CD4-positive, alpha-beta T cell (primary cell): ENCODE measurements around the gene PRDM12. TPM values are rescaled to one million over a fixed set of nuclear protein-coding genes. Genes with fewer than 3 reads are reported as not detected.
"Not testable (repeated sequence)": the region's sequence is repeated elsewhere in the genome, so short reads cannot be mapped to it uniquely, and the experiment has no call there.

ENCODE experiments used
- ATAC-seq: fragments of 200-7000 bp; cut with Tn5 transposase; one replicate; pipeline ENCODE4 v1.10.0; 2022; ENCODE audit warnings: mild to moderate bottlenecking; ENCODE audit not compliant: poor library complexity
- CTCF ChIA-PET: fragments of 350-600 bp; sonication (Branson Sonifier 250); formaldehyde crosslinking; loops from one replicate; lab custom pipeline; 2021; ENCODE audit warnings: antibody characterized with exemption, inconsistent platforms; lab: Charles Lee
- POLR2A ChIA-PET: fragments of 350-600 bp; sonication (Branson Sonifier 250); formaldehyde crosslinking; loops from one replicate; lab custom pipeline; 2021; ENCODE audit warnings: antibody characterized with exemption, inconsistent platforms; lab: Charles Lee
- DNase-seq, 14 experiments: peaks; one replicate each; pipeline ENCODE4 v3.0.0-alpha.2; 2013 to 2020; ENCODE audit warnings: mixed read lengths in 2 of 14
- H3K27ac ChIP-seq, 2 donors: one replicate each; pipeline versions ENCODE4 v1.5.1 to v1.7.0; 2013; ENCODE audit warnings: low read length in 2 of 2, low read depth in 1 of 2, mild to moderate bottlenecking in 1 of 2
- H3K27me3 ChIP-seq, 2 experiments: 1 replicate in 1 of 2; 2 replicates in 1 of 2; pipeline versions ENCODE4 v1.6.1 to v1.7.0; 2013; ENCODE audit warnings: low read length in 2 of 2, control low read depth in 1 of 2, mild to moderate bottlenecking in 1 of 2, moderate library complexity in 1 of 2; ENCODE audit not compliant: insufficient read depth in 2 of 2, control insufficient read depth in 1 of 2
- H3K36me3 ChIP-seq: one replicate; pipeline ENCODE4 v1.6.1; 2013; ENCODE audit warnings: low read length, control low read depth; ENCODE audit not compliant: insufficient read depth
- H3K4me1 ChIP-seq: one replicate; pipeline ENCODE4 v1.6.1; 2013; ENCODE audit warnings: low read length, control low read depth; ENCODE audit not compliant: insufficient read depth
- H3K4me3 ChIP-seq: one replicate; pipeline ENCODE4 v1.5.1; 2013; ENCODE audit warnings: mild to moderate bottlenecking, low read length, moderate library complexity
- H3K9me3 ChIP-seq, 2 experiments: 1 replicate in 1 of 2; 2 replicates in 1 of 2; pipeline versions ENCODE4 v1.6.1 to v1.7.0; 2013; ENCODE audit warnings: low read length in 2 of 2, mild to moderate bottlenecking in 2 of 2, control low read depth in 1 of 2, moderate library complexity in 1 of 2; ENCODE audit not compliant: control insufficient read depth in 1 of 2, insufficient read depth in 1 of 2
- H3K27ac Mint-ChIP-seq: one replicate; pipeline ENCODE4 v1.8.0; 2020; ENCODE audit warnings: mixed read lengths
- H3K27me3 Mint-ChIP-seq: one replicate; pipeline ENCODE4 v1.8.0; 2021; ENCODE audit warnings: mixed read lengths
- H3K36me3 Mint-ChIP-seq: one replicate; pipeline ENCODE4 v1.8.0; 2021; ENCODE audit warnings: low read depth, mixed read lengths
- H3K4me1 Mint-ChIP-seq: one replicate; pipeline ENCODE4 v1.8.0; 2021; ENCODE audit warnings: low read depth, mixed read lengths
- H3K4me3 Mint-ChIP-seq: one replicate; pipeline ENCODE4 v1.8.0; 2020; ENCODE audit warnings: mild to moderate bottlenecking, mixed read lengths
- H3K9me3 Mint-ChIP-seq: one replicate; pipeline ENCODE4 v1.8.0; 2020; ENCODE audit warnings: mixed read lengths
- CTCF ChIP-seq: fragments of 200-600 bp; IDR thresholded peaks from one replicate; pipeline ENCODE4 v1.8.0; 2022; ENCODE audit warnings: antibody characterized with exemption, mild to moderate bottlenecking
- intact Hi-C, 2 experiments: fragments of 100-400 bp; cut with DNase I in 1 of 2; cut with micrococcal nuclease in 1 of 2; formaldehyde crosslinking; loops; one replicate each; pipeline versions ENCODE4 v1.15.1 to v1.9.0; 2023 to 2025; cut with DNase I, micrococcal nuclease
- total RNA-seq, 174 experiments: library from RNA in 2 of 174; stranded (reverse) in 2 of 174; gene quantifications; one replicate each; pipeline ENCODE4 v1.2.3 and lab custom pipeline; 2021 to 2026

PRDM12 gene
- total RNA-seq, 2 experiments from 2014 or later, result 0.14 TPM; not detected in 1

- H3K4me1 ChIP-seq, result peaks cover 17% of the 10 kb centered on the region
- Mint-ChIP-seq H3K4me1 (peaks cover 11% of the 10 kb centered on the region), H3K36me3 (peaks cover 5% of the 10 kb centered on the region), H3K9me3 (no peaks in the 10 kb centered on the region), H3K27me3 (peaks cover 27% of the 10 kb centered on the region), H3K4me3 (peak overlapping the region; percentile 97), H3K27ac (peak overlapping the region; percentile 24)
- peak; percentile 97 for TF ChIP-seq CTCF
- ATAC-seq (peak; percentile 48), DNase-seq (peak; percentile 24 to 81 (median 52))
- peak overlapping the region; percentile 70 for H3K4me3 ChIP-seq
- no peak overlapping the region for H3K27ac ChIP-seq
- H3K9me3 ChIP-seq, result peaks cover 0 to 8% of the 10 kb centered on the region in 2 experiments
- POLR2A ChIA-PET, result interaction anchor here (1.1 to 3.1 kb wide), 2 partner anchors 11 to 20 kb away, joined by 4 to 19 read pairs; partner anchors contain the start of gene EXOSC2
- intact Hi-C loops, result loop anchor here (1.0 kb wide), 1 partner anchor 221 kb away; no protein-coding TSS in a partner anchor
- H3K36me3 ChIP-seq, result no peaks in the 10 kb centered on the region
- H3K27me3 ChIP-seq, result peaks cover 5 to 6% of the 10 kb centered on the region in 2 experiments
- CTCF ChIA-PET, result interaction anchor here (0.5 to 1.8 kb wide), 7 partner anchors 10 to 221 kb away, joined by 3 to 15 read pairs (median 3); partner anchors contain the start of gene EXOSC2
These were observed 18.2 kb downstream of the PRDM12 start for GRCh38 chr9:130682421-130683121.

GRCh38 chr9:130685104-130685503 is 20.7 kb downstream of the PRDM12 start:
- Histone ChIP-seq H3K4me3 (no peak overlapping the region), H3K27me3 (peaks cover 2 to 5% of the 10 kb centered on the region in 2 experiments), H3K9me3 (peaks cover 0 to 8% of the 10 kb centered on the region in 2 experiments), H3K27ac (no peak overlapping the region), H3K4me1 (peaks cover 29% of the 10 kb centered on the region), H3K36me3 (no peaks in the 10 kb centered on the region)
- Mint-ChIP-seq H3K4me1 (peaks cover 18% of the 10 kb centered on the region), H3K36me3 (peaks cover 5% of the 10 kb centered on the region), H3K4me3 (peak overlapping the region; percentile 38), H3K27ac (no peak overlapping the region), H3K27me3 (peaks cover 16% of the 10 kb centered on the region), H3K9me3 (no peaks in the 10 kb centered on the region)
- intact Hi-C loops, result no loop called here
- ATAC-seq, result no peak
- no peak for TF ChIP-seq CTCF
- ChIA-PET POLR2A (interaction anchor here (2.2 kb wide), 1 partner anchor 8 kb away, joined by 10 read pairs; the partner anchor contains the start of gene EXOSC2), CTCF (interaction anchor here (1.5 kb wide), 1 partner anchor 8 kb away, joined by 9 read pairs; the partner anchor contains the start of gene EXOSC2)
- DNase-seq, result no peak

GRCh38 chr9:130685945-130686344 is 21.6 kb downstream of the PRDM12 start:
- H3K36me3 Mint-ChIP-seq, H3K9me3 Mint-ChIP-seq, CTCF ChIA-PET, H3K27me3 Mint-ChIP-seq, H3K4me3 Mint-ChIP-seq, H3K9me3 ChIP-seq, H3K27ac Mint-ChIP-seq, DNase-seq, H3K4me3 ChIP-seq, H3K27me3 ChIP-seq, ATAC-seq, intact Hi-C loops, H3K27ac ChIP-seq, POLR2A ChIA-PET, H3K36me3 ChIP-seq: not testable (repeated sequence)
- H3K4me1 Mint-ChIP-seq, result peaks cover 18% of the 10 kb centered on the region
- peaks cover 25% of the 10 kb centered on the region for H3K4me1 ChIP-seq
